Activated T-helper 2 cell treated with anti-CD3 and anti-CD28 coated beads, Interferon-gamma antibody, Interleukin-2, Interleukin-4, amounts not matched to agents 10 μg/mL and 5 μg/mL and 100 μg/mL, durations not matched to agents 14 hours and 24 hours and 36 hours (primary cell): ENCODE data around the gene FAM184A. TPM values are rescaled to one million over a fixed set of nuclear protein-coding genes. Genes with fewer than 3 reads are reported as not detected.
"Not testable (repeated sequence)": the region's sequence is repeated elsewhere in the genome, so short reads cannot be mapped to it uniquely, and the experiment has no call there.

Source experiments
- DNase-seq: peaks from one replicate; pipeline ENCODE4 v3.0.0; 2021; ENCODE audit warnings: low spot score
- H3K27ac Mint-ChIP-seq: one replicate; pipeline ENCODE4 v1.8.0; 2021; ENCODE audit warnings: mixed read lengths
- H3K27me3 Mint-ChIP-seq: one replicate; pipeline ENCODE4 v1.8.0; 2021; ENCODE audit warnings: low read depth, mixed read lengths
- H3K36me3 Mint-ChIP-seq: one replicate; pipeline ENCODE4 v1.8.0; 2021; ENCODE audit warnings: low read depth, mixed read lengths
- H3K4me1 Mint-ChIP-seq: one replicate; pipeline ENCODE4 v1.8.0; 2021; ENCODE audit warnings: low read depth, mixed read lengths
- H3K4me3 Mint-ChIP-seq: one replicate; pipeline ENCODE4 v1.8.0; 2021; ENCODE audit warnings: low read depth, mild to moderate bottlenecking, moderate library complexity, mixed read lengths
- H3K9me3 Mint-ChIP-seq: one replicate; pipeline ENCODE4 v1.8.0; 2021; ENCODE audit warnings: mixed read lengths
- intact Hi-C: fragments of 100-400 bp; cut with micrococcal nuclease; formaldehyde crosslinking; loops from one replicate; pipeline ENCODE4 v1.15.1; 2023
- total RNA-seq: library from RNA; stranded (reverse); gene quantifications from 2 replicates; pipeline ENCODE4 v1.2.3, GENCODE V29; 2022

Gene FAM184A
- total RNA-seq, 1 donor from 2014 or later = 2.6 TPM

DNA sequence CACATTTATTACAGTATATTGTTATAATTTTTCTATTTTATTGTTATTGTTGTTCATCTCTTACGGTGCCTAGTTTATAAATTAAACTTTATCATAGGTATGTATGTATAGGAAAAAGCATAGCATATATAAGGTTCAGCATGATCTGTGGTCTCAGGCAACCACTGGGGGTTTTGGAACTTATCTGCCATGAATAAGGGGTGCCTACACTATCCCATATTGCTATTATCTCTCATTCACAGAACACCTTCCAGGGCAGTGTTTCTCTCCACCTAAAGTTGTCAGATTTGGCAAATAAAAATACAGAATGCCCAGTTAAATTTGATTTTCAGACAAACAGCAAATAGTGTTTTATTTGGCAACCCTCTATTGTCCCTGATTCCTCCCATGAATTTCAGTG is 35.5 kb upstream of the FAM184A start:
- no peak overlapping the region for H3K4me3 Mint-ChIP-seq
- intact Hi-C loops = loop anchor here (5.0 to 10.0 kb wide), 3 partner anchors 222 to 832 kb away; partner anchors contain the start of gene ASF1A
- no peak overlapping the region for H3K27ac Mint-ChIP-seq
- H3K9me3 Mint-ChIP-seq = no peaks in the 10 kb centered on the region
- no peaks in the 10 kb centered on the region for H3K36me3 Mint-ChIP-seq
- peaks cover 10% of the 10 kb centered on the region for H3K27me3 Mint-ChIP-seq
- no peak for DNase-seq
- H3K4me1 Mint-ChIP-seq = peaks cover 14% of the 10 kb centered on the region

GRCh38 chr6:119112812-119113530 is 34.5 kb upstream of the FAM184A start:
- Mint-ChIP-seq H3K27ac (no peak overlapping the region), H3K4me1 (peaks cover 16% of the 10 kb centered on the region), H3K27me3 (peaks cover 11% of the 10 kb centered on the region), H3K9me3 (no peaks in the 10 kb centered on the region), H3K36me3 (no peaks in the 10 kb centered on the region), H3K4me3 (no peak overlapping the region)
- intact Hi-C loops = loop anchor here (5.0 to 10.0 kb wide), 3 partner anchors 221 to 831 kb away; partner anchors contain the start of gene ASF1A
- no peak for DNase-seq

DNA sequence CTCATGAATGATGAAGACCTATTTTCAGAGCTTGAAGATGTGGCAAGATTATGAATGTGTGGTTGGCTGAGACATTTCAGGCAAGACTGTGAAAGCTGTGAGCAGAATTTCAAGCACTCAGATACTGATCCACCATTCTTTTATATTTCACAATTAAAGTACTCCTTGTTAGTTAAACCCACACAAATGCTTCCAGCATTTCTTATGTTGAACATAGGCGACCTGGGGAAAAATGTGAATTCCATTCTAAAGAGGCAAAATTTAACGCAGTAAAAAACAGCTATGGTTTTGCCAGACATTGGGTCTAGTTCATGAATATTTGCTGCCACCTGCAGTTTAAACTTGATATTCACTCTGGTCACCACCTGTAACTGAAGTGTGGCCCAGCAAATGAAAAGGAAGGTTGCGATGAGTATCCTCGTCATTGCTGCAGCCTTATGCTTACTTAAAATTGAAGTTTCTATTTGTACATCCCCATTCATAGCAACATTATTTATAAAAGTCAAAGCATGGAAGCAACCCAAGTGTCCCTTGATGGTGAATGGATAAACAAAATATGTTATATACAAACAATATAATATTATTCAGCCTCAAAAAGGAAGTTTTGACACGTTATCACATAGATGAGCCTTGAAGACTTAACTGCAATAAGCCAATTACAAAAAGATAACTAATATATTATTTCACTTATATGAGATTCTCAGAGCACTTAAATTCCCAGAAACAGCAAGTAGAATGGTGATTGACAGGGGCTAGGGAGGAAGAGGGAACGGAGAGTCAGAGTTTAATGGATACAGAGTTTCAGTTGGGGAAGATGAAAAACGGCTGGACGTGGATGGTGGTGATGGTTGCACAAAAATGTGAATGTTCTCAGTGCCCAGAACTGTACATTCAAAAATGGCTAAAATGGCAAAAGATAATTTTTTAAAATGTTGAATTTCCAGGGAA is 32.4 kb upstream of the FAM184A start:
- no peaks in the 10 kb centered on the region for H3K9me3 Mint-ChIP-seq
- DNase-seq = peak; percentile 26
- H3K27me3 Mint-ChIP-seq = peaks cover 6% of the 10 kb centered on the region
- intact Hi-C loops = loop anchor here (1.0 to 10.0 kb wide), 6 partner anchors 143 to 829 kb away; partner anchors contain the start of gene ASF1A
- H3K27ac Mint-ChIP-seq = no peak overlapping the region
- H3K36me3 Mint-ChIP-seq = no peaks in the 10 kb centered on the region
- H3K4me1 Mint-ChIP-seq = peaks cover 16% of the 10 kb centered on the region
- no peak overlapping the region for H3K4me3 Mint-ChIP-seq

DNA sequence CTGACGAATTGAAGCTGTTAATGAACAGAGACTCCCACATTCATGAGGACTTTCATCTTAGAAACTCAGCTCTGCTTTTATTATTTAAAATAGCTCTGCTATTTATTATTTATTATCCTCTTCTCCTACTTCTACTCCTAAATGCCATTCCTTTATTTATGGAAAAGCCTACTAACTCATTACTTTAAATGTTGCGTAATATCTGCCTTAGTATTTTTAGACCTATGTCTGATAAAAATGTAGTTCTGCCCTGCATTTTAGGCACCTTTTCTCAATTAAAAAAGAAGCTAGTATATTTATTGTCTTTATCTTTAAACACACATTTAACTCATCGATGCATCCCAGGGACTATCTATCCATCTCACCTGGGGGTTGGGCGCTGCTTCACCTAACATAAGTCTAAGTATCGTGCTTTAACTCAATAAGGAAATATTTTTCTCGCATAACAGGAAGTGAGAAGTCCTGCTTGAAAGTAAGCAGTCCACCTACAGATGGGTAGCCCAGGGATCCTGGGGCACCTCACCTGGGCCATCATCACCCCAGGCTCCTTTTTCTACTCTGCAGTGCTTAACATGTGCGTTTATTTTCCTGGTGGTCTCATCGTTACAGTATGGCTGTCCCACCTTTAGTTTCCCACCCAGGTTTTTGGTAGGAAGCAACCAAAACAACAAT is 31.3 kb upstream of the FAM184A start:
- DNase-seq = no peak
- H3K4me1 Mint-ChIP-seq = peaks cover 18% of the 10 kb centered on the region
- H3K27me3 Mint-ChIP-seq = peaks cover 6% of the 10 kb centered on the region
- H3K36me3 Mint-ChIP-seq = no peaks in the 10 kb centered on the region
- intact Hi-C loops = loop anchor here (1.0 to 10.0 kb wide), 7 partner anchors 57 to 827 kb away; partner anchors contain the start of gene ASF1A
- no peaks in the 10 kb centered on the region for H3K9me3 Mint-ChIP-seq
- no peak overlapping the region for H3K4me3 Mint-ChIP-seq
- no peak overlapping the region for H3K27ac Mint-ChIP-seq

DNA sequence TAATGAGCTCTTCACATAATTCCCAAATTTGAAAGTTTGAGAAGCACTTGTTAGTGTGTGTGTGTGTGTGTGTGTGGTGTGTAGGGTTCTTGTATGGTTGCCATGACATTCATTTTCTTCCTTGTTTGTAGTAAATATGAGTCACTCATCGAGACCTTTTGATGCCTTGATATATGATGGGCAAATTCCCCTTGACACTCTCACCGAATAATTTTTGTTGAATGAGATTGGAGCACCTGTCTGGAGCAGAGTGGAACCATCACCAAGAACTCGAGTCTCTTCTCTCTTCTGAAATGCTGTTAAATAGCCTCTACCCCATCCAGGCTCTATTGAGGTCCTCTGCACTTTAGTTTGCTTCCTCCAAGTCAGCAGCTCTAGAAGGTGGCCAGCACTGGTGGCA is 29.6 kb upstream of the FAM184A start:
- H3K9me3 Mint-ChIP-seq = no peaks in the 10 kb centered on the region
- no peaks in the 10 kb centered on the region for H3K36me3 Mint-ChIP-seq
- no peak overlapping the region for H3K27ac Mint-ChIP-seq
- H3K27me3 Mint-ChIP-seq = peaks cover 6% of the 10 kb centered on the region
- H3K4me3 Mint-ChIP-seq = no peak overlapping the region
- intact Hi-C loops = loop anchor here (2.0 kb wide), 1 partner anchor 55 kb away; no protein-coding TSS in a partner anchor
- H3K4me1 Mint-ChIP-seq = peaks cover 15% of the 10 kb centered on the region
- no peak for DNase-seq

DNA sequence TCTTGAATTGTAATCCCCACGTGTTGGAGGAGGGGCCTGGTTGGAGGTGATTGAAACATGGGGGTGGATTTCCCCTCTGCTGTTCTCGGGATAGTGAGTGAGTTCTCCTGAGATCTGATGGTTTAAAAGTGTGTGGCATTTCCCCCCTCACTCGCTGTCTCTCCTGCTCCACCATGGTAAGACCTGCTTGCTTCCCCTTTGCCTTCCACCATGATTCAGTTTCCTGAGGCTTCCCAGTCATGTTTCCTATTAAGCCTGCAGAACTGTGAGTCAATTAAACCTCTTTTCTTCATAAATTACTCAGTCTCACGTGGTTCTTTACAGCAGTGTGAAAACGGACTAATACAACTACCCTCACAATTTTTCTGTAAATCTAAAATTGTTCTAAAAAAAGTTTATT is 26.8 kb upstream of the FAM184A start:
- intact Hi-C loops = no loop called here

GRCh38 chr6:119102901-119103300 is 24.4 kb upstream of the FAM184A start:
- Mint-ChIP-seq H3K9me3 (no peaks in the 10 kb centered on the region), H3K36me3 (no peaks in the 10 kb centered on the region), H3K27ac (no peak overlapping the region), H3K27me3 (peaks cover under 1% of the 10 kb centered on the region), H3K4me3 (no peak overlapping the region), H3K4me1 (peaks cover 2% of the 10 kb centered on the region)
- intact Hi-C loops = no loop called here
- DNase-seq = no peak

More for the DNA sequence above, 26.8 kb upstream of the FAM184A start:
- Mint-ChIP-seq H3K27me3 (peaks cover 6% of the 10 kb centered on the region), H3K4me3 (no peak overlapping the region), H3K27ac (no peak overlapping the region), H3K4me1 (peaks cover 9% of the 10 kb centered on the region), H3K36me3 (no peaks in the 10 kb centered on the region), H3K9me3 (no peaks in the 10 kb centered on the region)
- DNase-seq = no peak

DNA sequence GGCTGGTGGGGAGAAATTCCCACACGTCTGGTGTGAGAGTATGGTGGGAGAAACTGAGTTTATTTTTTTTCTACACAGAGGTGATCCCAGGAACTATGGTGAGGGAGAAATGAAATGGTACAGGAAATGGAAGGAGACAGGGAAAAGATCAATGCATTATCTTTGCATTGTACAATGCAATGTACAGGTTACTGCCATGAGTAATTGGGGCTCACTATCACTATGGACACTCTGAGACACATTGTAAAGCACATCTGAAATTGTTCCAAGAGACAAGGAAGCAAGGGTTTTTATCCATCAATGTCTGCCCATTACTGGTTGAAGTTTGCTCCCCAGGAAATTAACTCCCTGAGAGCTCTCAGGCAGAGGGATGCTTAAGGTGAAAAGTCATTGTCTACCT is 21.7 kb upstream of the FAM184A start:
- Mint-ChIP-seq H3K4me3 (no peak overlapping the region), H3K27ac (no peak overlapping the region), H3K27me3 (no peaks in the 10 kb centered on the region), H3K4me1 (peaks cover 6% of the 10 kb centered on the region), H3K9me3 (no peaks in the 10 kb centered on the region), H3K36me3 (no peaks in the 10 kb centered on the region)
- DNase-seq = no peak
- intact Hi-C loops = no loop called here

DNA sequence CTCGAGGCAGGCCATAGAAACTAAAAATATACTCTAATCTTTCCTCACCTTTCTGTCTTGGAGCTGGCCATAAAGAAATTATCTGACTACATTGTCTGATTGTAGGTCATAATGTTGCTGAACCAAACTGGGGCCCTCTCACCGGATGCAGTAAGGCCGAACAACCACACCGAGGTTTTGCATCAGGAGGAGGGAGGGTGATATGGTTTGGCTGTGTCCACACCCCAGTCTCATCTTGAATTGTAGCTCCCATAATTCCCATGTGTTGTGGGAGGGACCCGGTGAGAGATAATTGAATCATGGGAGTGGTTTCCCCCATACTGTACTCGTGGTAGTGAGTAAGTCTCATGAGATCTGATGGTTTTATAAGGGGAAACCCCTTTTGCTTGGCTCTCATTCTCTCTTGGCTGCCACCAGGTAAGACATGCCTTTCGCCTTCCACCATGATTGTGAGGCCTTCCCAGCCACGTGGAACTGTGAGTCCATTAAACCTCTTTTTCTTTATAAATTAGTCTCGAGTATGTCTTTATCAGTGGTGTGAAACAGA is 19.4 kb upstream of the FAM184A start:
- H3K9me3 Mint-ChIP-seq, DNase-seq, H3K36me3 Mint-ChIP-seq, H3K27ac Mint-ChIP-seq, H3K4me1 Mint-ChIP-seq, H3K27me3 Mint-ChIP-seq, intact Hi-C loops, H3K4me3 Mint-ChIP-seq: not testable (repeated sequence)

GRCh38 chr6:119096721-119097565 is 18.5 kb upstream of the FAM184A start:
- intact Hi-C loops = no loop called here
- Mint-ChIP-seq H3K27me3 (peaks cover 7% of the 10 kb centered on the region), H3K4me3 (no peak overlapping the region), H3K36me3 (no peaks in the 10 kb centered on the region), H3K4me1 (peaks cover 6% of the 10 kb centered on the region), H3K27ac (no peak overlapping the region), H3K9me3 (no peaks in the 10 kb centered on the region)
- no peak for DNase-seq

- Mint-ChIP-seq H3K27me3 (peaks cover 20% of the 10 kb centered on the region), H3K9me3 (no peaks in the 10 kb centered on the region), H3K4me3 (no peak overlapping the region), H3K4me1 (no peaks in the 10 kb centered on the region), H3K27ac (no peak overlapping the region), H3K36me3 (no peaks in the 10 kb centered on the region)
- intact Hi-C loops = no loop called here
- no peak for DNase-seq
Observed at GRCh38 chr6:119090256-119090655, 11.8 kb upstream of the FAM184A start.
